Astrocyte (in vitro differentiated cells and primary cell): ENCODE data around the gene MKRN2. TPM values are rescaled to one million over a fixed set of nuclear protein-coding genes. Genes with fewer than 3 reads are reported as not detected.

Experiments
- DNase-seq: peaks from one replicate; pipeline ENCODE4 v3.0.0-alpha.2; 2010; ENCODE audit warnings: low read depth
- FAIRE-seq: peaks from 2 replicates; lab custom pipeline; 2011; peaks lifted over from hg19 to GRCh38; lab: Jason Lieb, UNC
- H2AFZ ChIP-seq: 2 replicates; pipeline ENCODE4 v1.6.0; 2012; ENCODE audit warnings: low read depth, low read length, inconsistent platforms
- H3K27ac ChIP-seq: 2 replicates; pipeline ENCODE4 v1.5.1; 2011; ENCODE audit warnings: low read depth, low read length, inconsistent platforms
- H3K27me3 ChIP-seq: 2 replicates; pipeline ENCODE4 v1.6.0; 2011; ENCODE audit warnings: low read length, inconsistent platforms; ENCODE audit not compliant: insufficient read depth
- H3K36me3 ChIP-seq: 2 replicates; pipeline ENCODE4 v1.5.1; 2011; ENCODE audit warnings: low read length, inconsistent platforms; ENCODE audit not compliant: insufficient read depth
- H3K4me1 ChIP-seq: 2 replicates; pipeline ENCODE4 v1.5.1; 2011; ENCODE audit warnings: low read length, inconsistent platforms; ENCODE audit not compliant: insufficient read depth
- H3K4me2 ChIP-seq: 2 replicates; pipeline ENCODE4 v1.6.0; 2012; ENCODE audit warnings: low read length, inconsistent platforms
- H3K4me3 ChIP-seq: 2 replicates; pipeline ENCODE4 v1.5.1; 2011; ENCODE audit warnings: low read depth, mild to moderate bottlenecking, low read length, inconsistent platforms; ENCODE audit not compliant: insufficient read depth
- H3K79me2 ChIP-seq: 2 replicates; pipeline ENCODE4 v1.6.0; 2012; ENCODE audit warnings: mild to moderate bottlenecking, low read length, inconsistent platforms; ENCODE audit not compliant: insufficient read depth
- H3K9ac ChIP-seq: 2 replicates; pipeline ENCODE4 v1.6.0; 2012; ENCODE audit warnings: mild to moderate bottlenecking, low read length, inconsistent platforms
- H3K9me3 ChIP-seq: 2 replicates; pipeline ENCODE4 v1.5.1; 2012; ENCODE audit warnings: low read depth, mild to moderate bottlenecking, low read length, inconsistent platforms; ENCODE audit not compliant: insufficient read depth
- H4K20me1 ChIP-seq: 2 replicates; pipeline ENCODE4 v1.6.0; 2012; ENCODE audit warnings: low read length, inconsistent platforms; ENCODE audit not compliant: insufficient read depth
- H3K27ac Mint-ChIP-seq: one replicate; pipeline ENCODE4 v1.8.0; 2021; ENCODE audit warnings: mild to moderate bottlenecking, mixed read lengths; ENCODE audit not compliant: unreplicated experiment
- H3K27me3 Mint-ChIP-seq: one replicate; pipeline ENCODE4 v1.8.0; 2021; ENCODE audit warnings: low read depth, mixed read lengths; ENCODE audit not compliant: unreplicated experiment
- H3K36me3 Mint-ChIP-seq: one replicate; pipeline ENCODE4 v1.8.0; 2021; ENCODE audit warnings: low read depth, mixed read lengths; ENCODE audit not compliant: unreplicated experiment
- H3K4me1 Mint-ChIP-seq: one replicate; pipeline ENCODE4 v1.8.0; 2021; ENCODE audit warnings: low read depth, mixed read lengths; ENCODE audit not compliant: unreplicated experiment
- H3K4me3 Mint-ChIP-seq: one replicate; pipeline ENCODE4 v1.8.0; 2021; ENCODE audit warnings: mild to moderate bottlenecking, moderate library complexity, mixed read lengths; ENCODE audit not compliant: unreplicated experiment
- H3K9me3 Mint-ChIP-seq: one replicate; pipeline ENCODE4 v1.8.0; 2021; ENCODE audit warnings: mild to moderate bottlenecking, mixed read lengths; ENCODE audit not compliant: unreplicated experiment
- EZH2 ChIP-seq: IDR thresholded peaks from 2 replicates; pipeline ENCODE4 v1.6.1; 2012; ENCODE audit warnings: mild to moderate bottlenecking, low read length, inconsistent platforms; ENCODE audit not compliant: insufficient read depth
- total RNA-seq: library from RNA; stranded (reverse); gene quantifications from 2 replicates; pipeline ENCODE4 v1.2.1, GENCODE V29; 2021
- TF ChIP-seq, protein P1 (sequence below): IDR thresholded peaks from 2 replicates; pipeline ENCODE4 v1.5.1; 2011; ENCODE audit warnings: low read depth, mild to moderate bottlenecking, inconsistent platforms, low read length, moderate library complexity; ENCODE audit not compliant: insufficient read depth

Gene MKRN2
- total RNA-seq, 1 donor from 2014 or later, result 36.7 TPM

DNA sequence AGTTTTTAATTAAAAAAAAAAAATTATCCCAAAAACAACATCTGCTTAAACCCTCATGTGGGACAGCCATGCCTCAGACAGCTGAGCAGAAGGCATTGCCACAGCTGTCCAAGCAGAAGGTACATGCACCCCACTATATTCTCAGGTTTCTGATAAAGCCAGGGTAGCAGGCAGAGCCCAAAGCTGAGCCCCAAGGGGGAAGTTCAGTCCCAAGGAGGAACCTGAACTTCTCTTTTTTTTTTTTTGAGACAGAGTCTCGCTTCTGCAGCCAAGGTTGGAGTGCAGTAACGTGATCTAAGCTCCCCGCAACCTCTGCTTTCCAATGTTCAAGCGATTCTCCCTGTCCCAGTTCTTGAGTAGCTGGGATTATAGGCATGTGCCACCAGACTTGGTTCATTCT, 33.2 kb downstream of the MKRN2 start:
- H3K9me3 Mint-ChIP-seq, result no peaks in the 10 kb centered on the region
- no peak overlapping the region for H3K27ac Mint-ChIP-seq
- Histone ChIP-seq H3K4me1 (peaks cover 10% of the 10 kb centered on the region), H3K79me2 (peaks cover 8% of the 10 kb centered on the region), H3K9me3 (no peaks in the 10 kb centered on the region), H3K27ac (no peak overlapping the region), H2AFZ (no peak overlapping the region), H3K27me3 (no peaks in the 10 kb centered on the region), H3K36me3 (peaks cover 60% of the 10 kb centered on the region), H3K4me3 (no peak overlapping the region), H3K9ac (no peak overlapping the region), H3K4me2 (no peak overlapping the region), H4K20me1 (peaks cover 54% of the 10 kb centered on the region)
- H3K27me3 Mint-ChIP-seq, result no peaks in the 10 kb centered on the region
- TF ChIP-seq, protein P1, sequence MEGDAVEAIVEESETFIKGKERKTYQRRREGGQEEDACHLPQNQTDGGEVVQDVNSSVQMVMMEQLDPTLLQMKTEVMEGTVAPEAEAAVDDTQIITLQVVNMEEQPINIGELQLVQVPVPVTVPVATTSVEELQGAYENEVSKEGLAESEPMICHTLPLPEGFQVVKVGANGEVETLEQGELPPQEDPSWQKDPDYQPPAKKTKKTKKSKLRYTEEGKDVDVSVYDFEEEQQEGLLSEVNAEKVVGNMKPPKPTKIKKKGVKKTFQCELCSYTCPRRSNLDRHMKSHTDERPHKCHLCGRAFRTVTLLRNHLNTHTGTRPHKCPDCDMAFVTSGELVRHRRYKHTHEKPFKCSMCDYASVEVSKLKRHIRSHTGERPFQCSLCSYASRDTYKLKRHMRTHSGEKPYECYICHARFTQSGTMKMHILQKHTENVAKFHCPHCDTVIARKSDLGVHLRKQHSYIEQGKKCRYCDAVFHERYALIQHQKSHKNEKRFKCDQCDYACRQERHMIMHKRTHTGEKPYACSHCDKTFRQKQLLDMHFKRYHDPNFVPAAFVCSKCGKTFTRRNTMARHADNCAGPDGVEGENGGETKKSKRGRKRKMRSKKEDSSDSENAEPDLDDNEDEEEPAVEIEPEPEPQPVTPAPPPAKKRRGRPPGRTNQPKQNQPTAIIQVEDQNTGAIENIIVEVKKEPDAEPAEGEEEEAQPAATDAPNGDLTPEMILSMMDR, result no peak
- TF ChIP-seq EZH2, result no peak
- peaks cover 18% of the 10 kb centered on the region for H3K36me3 Mint-ChIP-seq
- DNase-seq (no peak), FAIRE-seq (no peak)
- peaks cover 5% of the 10 kb centered on the region for H3K4me1 Mint-ChIP-seq
- H3K4me3 Mint-ChIP-seq, result no peak overlapping the region

DNA sequence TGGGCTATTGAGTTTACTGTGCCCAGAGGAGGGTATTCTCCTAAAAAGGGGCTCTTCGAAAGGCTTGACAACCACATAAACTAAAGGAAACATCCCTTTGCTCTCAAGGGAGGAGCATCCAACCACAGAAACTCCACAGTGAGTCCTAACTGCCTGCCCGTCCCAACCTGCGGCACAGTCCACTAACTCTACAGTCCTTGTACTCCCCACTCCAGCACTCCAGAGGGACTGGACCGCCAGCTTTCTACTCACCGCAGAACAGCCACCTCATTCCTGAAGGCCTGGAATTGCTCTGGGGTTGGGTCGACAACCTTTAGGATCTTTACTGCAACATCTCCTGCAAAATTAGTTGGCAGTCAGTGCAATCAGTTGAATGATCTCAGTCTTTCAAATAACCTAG, 34.6 kb downstream of the MKRN2 start:
- Histone ChIP-seq H3K4me2 (no peak overlapping the region), H3K36me3 (peaks cover 52% of the 10 kb centered on the region), H3K4me1 (peaks cover 10% of the 10 kb centered on the region), H3K9ac (no peak overlapping the region), H3K27me3 (no peaks in the 10 kb centered on the region), H2AFZ (no peak overlapping the region), H3K4me3 (no peak overlapping the region), H4K20me1 (peaks cover 42% of the 10 kb centered on the region), H3K27ac (no peak overlapping the region), H3K9me3 (no peaks in the 10 kb centered on the region), H3K79me2 (peaks cover 8% of the 10 kb centered on the region)
- no peaks in the 10 kb centered on the region for H3K27me3 Mint-ChIP-seq
- H3K27ac Mint-ChIP-seq, result no peak overlapping the region
- no peaks in the 10 kb centered on the region for H3K9me3 Mint-ChIP-seq
- H3K36me3 Mint-ChIP-seq, result peaks cover 19% of the 10 kb centered on the region
- TF ChIP-seq, protein P1, result no peak
- no peak for TF ChIP-seq EZH2
- H3K4me1 Mint-ChIP-seq, result peaks cover 5% of the 10 kb centered on the region
- FAIRE-seq (no peak), DNase-seq (no peak)
- no peak overlapping the region for H3K4me3 Mint-ChIP-seq

DNA sequence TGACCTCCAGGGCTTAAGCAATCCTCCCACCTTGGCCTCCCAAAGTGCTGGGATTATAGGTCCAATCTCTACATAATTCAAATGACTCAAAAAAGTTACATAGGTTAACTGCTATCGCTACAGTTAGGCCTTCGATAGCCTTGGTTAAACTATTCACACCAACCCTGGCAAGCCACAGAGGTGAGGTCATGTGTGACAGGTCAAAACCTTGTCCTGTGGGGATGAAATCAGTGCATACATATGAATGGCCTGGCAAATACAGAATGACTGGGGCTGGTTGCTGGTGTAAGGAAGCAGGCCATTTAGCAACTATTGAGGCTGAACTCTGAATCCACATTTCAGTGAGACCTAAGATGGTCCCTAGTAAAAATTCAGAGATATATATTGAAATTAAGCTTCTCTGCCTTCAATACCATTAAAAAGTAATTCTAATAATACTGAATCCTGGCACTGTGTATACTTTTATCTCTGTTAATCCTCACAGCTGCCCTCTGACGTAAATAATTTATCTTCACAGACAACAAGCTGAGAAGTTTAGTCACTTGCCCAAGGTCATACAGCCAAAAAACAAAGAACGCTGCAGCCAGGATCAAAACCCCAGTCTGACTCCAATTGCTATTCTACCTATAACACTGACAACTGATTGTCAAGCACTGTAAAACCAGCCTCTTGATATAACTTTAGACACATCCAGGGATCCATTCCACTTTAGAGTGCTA, 35.3 kb downstream of the MKRN2 start:
- peaks cover 40% of the 10 kb centered on the region for H4K20me1 ChIP-seq
- H3K4me3 ChIP-seq, result no peak overlapping the region
- H3K9me3 Mint-ChIP-seq, result no peaks in the 10 kb centered on the region
- H3K4me1 ChIP-seq, result peaks cover 10% of the 10 kb centered on the region
- no peak overlapping the region for H2AFZ ChIP-seq
- H3K9me3 ChIP-seq, result no peaks in the 10 kb centered on the region
- FAIRE-seq (no peak), DNase-seq (no peak)
- no peak overlapping the region for H3K27ac ChIP-seq
- H3K36me3 ChIP-seq, result peaks cover 50% of the 10 kb centered on the region
- no peak overlapping the region for H3K4me3 Mint-ChIP-seq
- no peak overlapping the region for H3K4me2 ChIP-seq
- peaks cover 5% of the 10 kb centered on the region for H3K4me1 Mint-ChIP-seq
- no peak for TF ChIP-seq EZH2
- TF ChIP-seq, protein P1, result no peak
- no peaks in the 10 kb centered on the region for H3K27me3 ChIP-seq
- peaks cover 8% of the 10 kb centered on the region for H3K79me2 ChIP-seq
- no peak overlapping the region for H3K9ac ChIP-seq
- H3K36me3 Mint-ChIP-seq, result peaks cover 25% of the 10 kb centered on the region
- no peaks in the 10 kb centered on the region for H3K27me3 Mint-ChIP-seq
- no peak overlapping the region for H3K27ac Mint-ChIP-seq
